HCT116 (cell line): ENCODE results near the gene GABARAP. TPM values are rescaled to one million over a fixed set of nuclear protein-coding genes. Genes with fewer than 3 reads are reported as not detected.

Experiments
- ATAC-seq: fragments of 200-7000 bp; cut with Tn5 transposase; 2 replicates; pipeline ENCODE4 v1.9.1; 2020; ENCODE audit warnings: mild to moderate bottlenecking, moderate library complexity
- BruUV-seq: library from RNA; stranded (reverse); fragments of 400-500 nt; replicated peaks from 2 replicates; lab custom pipeline; 2021; lab: Mats Ljungman, UMichigan
- CTCF ChIA-PET: fragments of 300-600 bp; sonication (Branson Sonifier 250); formaldehyde crosslinking; loops from one replicate; lab custom pipeline; 2021; ENCODE audit warnings: antibody characterized with exemption; lab: Charles Lee
- POLR2A ChIA-PET: fragments of 300-600, 350-600 bp; sonication (Branson Sonifier 250); formaldehyde crosslinking; loops from one replicate; lab custom pipeline; 2021; ENCODE audit warnings: antibody characterized with exemption; lab: Charles Lee
- RAD21 ChIA-PET, 2 experiments: fragments of 300-600 bp; sonication (Branson Sonifier 250); formaldehyde crosslinking; loops; one replicate each; lab custom pipeline; 2023; ENCODE audit warnings: low total read pairs in 2 of 2; ENCODE audit not compliant: uncharacterized antibody in 2 of 2, unreplicated experiment in 2 of 2, low non-redundant PET in 1 of 2; lab: Charles Lee
- DNase-seq: peaks from one replicate; pipeline ENCODE4 v3.0.0-alpha.2; 2010; ENCODE audit warnings: low read depth, low spot score
- H2AFZ ChIP-seq: fragments of 200-600 bp; shearing (Covaris generic), sonication (generic); 2 replicates; pipeline ENCODE4 v1.6.1; 2017; ENCODE audit warnings: low read depth, mixed run types, mixed read lengths, antibody characterized with exemption, low read length; ENCODE audit not compliant: poor library complexity, severe bottlenecking
- H3K27ac ChIP-seq: 2 replicates; pipeline ENCODE4 v1.5.1; 2012; ENCODE audit warnings: low read depth, low read length
- H3K27me3 ChIP-seq: fragments of 200-600 bp; sonication (generic); 2 replicates; pipeline ENCODE4 v1.6.1; 2016; ENCODE audit warnings: mixed run types, low read length, mixed read lengths; ENCODE audit not compliant: insufficient read depth
- H3K36me3 ChIP-seq, 2 experiments: fragments of 200-500 bp in 1 of 2; fragments of 200-600 bp in 1 of 2; sonication (Bioruptor generic) in 1 of 2; sonication (generic) in 1 of 2; 2 replicates each; pipeline versions ENCODE4 v1.5.1 to v1.6.1; 2014 to 2016; ENCODE audit warnings: low read length in 2 of 2, inconsistent platforms in 1 of 2, mixed read lengths in 1 of 2, mixed run types in 1 of 2; ENCODE audit not compliant: insufficient read depth in 2 of 2, control insufficient read depth in 1 of 2
- H3K4me1 ChIP-seq, 2 experiments: fragments of 200-600 bp in 1 of 2; sonication (generic) in 1 of 2; 2 replicates each; pipeline versions ENCODE4 v1.5.1 to v1.6.1; 2012 to 2017; ENCODE audit warnings: low read length in 2 of 2, inconsistent platforms in 1 of 2, mild to moderate bottlenecking in 1 of 2, mixed read lengths in 1 of 2, mixed run types in 1 of 2, moderate library complexity in 1 of 2; ENCODE audit not compliant: insufficient read depth in 2 of 2, control insufficient read depth in 1 of 2
- H3K4me2 ChIP-seq: fragments of 200-600 bp; sonication (generic); 2 replicates; pipeline ENCODE4 v1.6.1; 2017; ENCODE audit warnings: mixed run types, low read length, mixed read lengths
- H3K4me3 ChIP-seq, 2 experiments: fragments of 200-600 bp in 1 of 2; sonication (generic) in 1 of 2; replicated peaks in 1 of 2; 2 replicates each; pipeline ENCODE4 v1.5.1; 2011 to 2016; ENCODE audit warnings: low read length in 2 of 2, control low read depth in 1 of 2, low read depth in 1 of 2, mild to moderate bottlenecking in 1 of 2, mixed read lengths in 1 of 2, mixed run types in 1 of 2
- H3K79me2 ChIP-seq: fragments of 200-600 bp; sonication (generic); 2 replicates; pipeline ENCODE4 v1.6.1; 2017; ENCODE audit warnings: mild to moderate bottlenecking, mixed run types, low read length, moderate library complexity, mixed read lengths; ENCODE audit not compliant: insufficient read depth
- H3K9ac ChIP-seq: fragments of 200-600 bp; sonication (generic); 2 replicates; pipeline ENCODE4 v1.6.1; 2016; ENCODE audit warnings: low read length, mixed read lengths
- H3K9me2 ChIP-seq: fragments of 200-600 bp; sonication (generic), shearing (Covaris generic); 2 replicates; pipeline ENCODE4 v1.6.1; 2017; ENCODE audit warnings: mixed run types, mild to moderate bottlenecking, moderate library complexity; ENCODE audit not compliant: insufficient read depth
- H3K9me3 ChIP-seq, 2 experiments: fragments of 200-500 bp in 1 of 2; fragments of 200-600 bp in 1 of 2; sonication (Bioruptor generic) in 1 of 2; sonication (generic) in 1 of 2; 2 replicates each; pipeline ENCODE4 v1.6.1; 2014 to 2017; ENCODE audit warnings: low read length in 2 of 2, mixed read lengths in 2 of 2, inconsistent platforms in 1 of 2, low read depth in 1 of 2, mild to moderate bottlenecking in 1 of 2, mixed run types in 1 of 2, moderate library complexity in 1 of 2; ENCODE audit not compliant: control insufficient read depth in 1 of 2, insufficient read depth in 1 of 2
- H4K20me1 ChIP-seq: fragments of 200-600 bp; sonication (generic), shearing (Covaris generic); 2 replicates; pipeline ENCODE4 v1.6.1; 2017; ENCODE audit warnings: mixed run types, mild to moderate bottlenecking, moderate library complexity; ENCODE audit not compliant: insufficient read depth
- ATF3 ChIP-seq: IDR thresholded peaks from 2 replicates; pipeline ENCODE4 v1.6.1; 2012
- CTCF ChIP-seq, 3 experiments: fragments of 200-600 bp in 1 of 3; sonication (generic) in 1 of 3; IDR thresholded peaks in 2 of 3; conservative IDR thresholded peaks in 1 of 3; 2 replicates each; pipeline ENCODE4 v1.5.1; 2012 to 2017; ENCODE audit warnings: low read depth in 2 of 3, low read length in 2 of 3, antibody characterized with exemption in 1 of 3, borderline replicate concordance in 1 of 3, control low read depth in 1 of 3, mild to moderate bottlenecking in 1 of 3, mixed read lengths in 1 of 3, mixed run types in 1 of 3, moderate library complexity in 1 of 3; ENCODE audit not compliant: insufficient read depth in 1 of 3
- EGR1 ChIP-seq: IDR thresholded peaks from 2 replicates; pipeline ENCODE4 v1.6.1; 2012; ENCODE audit warnings: low read depth
- ELF1 ChIP-seq: IDR thresholded peaks from 2 replicates; pipeline ENCODE4 v1.6.1; 2012; ENCODE audit warnings: low read depth, borderline replicate concordance
- EZH2 ChIP-seq: fragments of 200-600 bp; sonication (generic); IDR thresholded peaks from 2 replicates; pipeline ENCODE4 v1.6.1; 2017; ENCODE audit warnings: antibody characterized with exemption, mixed run types
- EZH2phosphoT487 ChIP-seq: fragments of 200-600 bp; IDR thresholded peaks from 2 replicates; pipeline ENCODE4 v1.6.1; 2018; ENCODE audit warnings: antibody characterized with exemption, borderline replicate concordance
- FOSL1 ChIP-seq: IDR thresholded peaks from 2 replicates; pipeline ENCODE4 v1.6.1; 2012; ENCODE audit warnings: low read depth
- MAX ChIP-seq: IDR thresholded peaks from 2 replicates; pipeline ENCODE4 v1.6.1; 2012
- POLR2AphosphoS5 ChIP-seq: IDR thresholded peaks from 2 replicates; pipeline ENCODE4 v1.6.1; 2011; ENCODE audit warnings: mild to moderate bottlenecking, low read depth, low read length, moderate library complexity
- RAD21 ChIP-seq: IDR thresholded peaks from 2 replicates; pipeline ENCODE4 v1.6.1; 2012; ENCODE audit warnings: low read depth, mild to moderate bottlenecking
- SIN3A ChIP-seq: IDR thresholded peaks from 2 replicates; pipeline ENCODE4 v1.6.1; 2012; ENCODE audit warnings: low read depth
- SP1 ChIP-seq: IDR thresholded peaks from 2 replicates; pipeline ENCODE4 v1.6.1; 2012; ENCODE audit warnings: low read depth
- SRF ChIP-seq: IDR thresholded peaks from 2 replicates; pipeline ENCODE4 v1.6.1; 2012; ENCODE audit warnings: low read depth
- TCF7L2 ChIP-seq: IDR thresholded peaks from 2 replicates; pipeline ENCODE4 v1.7.0; 2011; ENCODE audit warnings: borderline replicate concordance, inconsistent platforms; ENCODE audit not compliant: insufficient read depth, insufficient read length; ENCODE audit errors: extremely low read depth
- YY1 ChIP-seq: IDR thresholded peaks from 2 replicates; pipeline ENCODE4 v1.6.1; 2011; ENCODE audit warnings: low read length, low read depth, moderate library complexity, mild to moderate bottlenecking; ENCODE audit not compliant: insufficient replicate concordance; ENCODE audit errors: extremely low read depth
- ZFX ChIP-seq: fragments of 450-650 bp; IDR thresholded peaks from 2 replicates; pipeline ENCODE4 v1.6.1; 2017
- ZNF274 ChIP-seq: fragments of 200-500 bp; sonication (Bioruptor generic); IDR thresholded peaks from 2 replicates; pipeline ENCODE4 v1.6.1; 2014; ENCODE audit warnings: mild to moderate bottlenecking, low read depth, low read length, inconsistent platforms
- intact Hi-C: fragments of 100-400 bp; cut with micrococcal nuclease; formaldehyde crosslinking; loops from 2 replicates; pipeline ENCODE4 v1.10.0; 2022
- total RNA-seq: library from RNA; stranded (reverse); gene quantifications from one replicate; pipeline ENCODE4 v1.2.1, GENCODE V29; 2021; ENCODE audit not compliant: unreplicated experiment

GABARAP gene
- total RNA-seq, 1 experiment from 2014 or later = 287 TPM

- Histone ChIP-seq H3K27ac (peak overlapping the region; percentile 92), H3K27me3 (no peaks in the 10 kb centered on the region), H3K4me1 (peaks cover 31 to 54% of the 10 kb centered on the region in 2 experiments), H2AFZ (no peak overlapping the region), H3K4me2 (peak overlapping the region; percentile 79), H3K9me3 (no peaks in the 10 kb centered on the region), H4K20me1 (no peaks in the 10 kb centered on the region)
- intact Hi-C loops = no loop called here
- BruUV-seq = no TSS peak
- ChIA-PET POLR2A (interaction anchor here (1.1 to 2.9 kb wide), 2 partner anchors 22 to 53 kb away, joined by 4 to 13 read pairs; partner anchors contain the start of genes ACADVL and DLG4), RAD21 (no interaction called here), CTCF (no interaction called here)
- TF ChIP-seq SIN3A (no peak), MAX (no peak), ZNF274 (no peak), EZH2 (no peak), CTCF (IDR thresholded peaks at IDR 0.05 in 2 of 3, conservative IDR thresholded peaks at IDR 0.05 in 1 of 3; ENCODE audit: borderline replicate concordance in 1 of 3, insufficient read depth in 1 of 3, low read depth in 2 of 3, low read length in 2 of 3) (no peak), YY1 (no peak), SRF (no peak), EZH2phosphoT487 (no peak), ATF3 (no peak), EGR1 (no peak), TCF7L2 (no peak), RAD21 (no peak), POLR2AphosphoS5 (no peak), ELF1 (no peak), SP1 (no peak), FOSL1 (no peak), ZFX (no peak)
- TF ChIP-seq, all 23 proteins: peak for 0
- H3K79me2 ChIP-seq = peaks cover 51% of the 10 kb centered on the region
- no peaks in the 10 kb centered on the region for H3K9me2 ChIP-seq
- peak overlapping the region; percentile 41 for H3K9ac ChIP-seq
- H3K36me3 ChIP-seq = peaks cover 21 to 39% of the 10 kb centered on the region in 2 experiments
- ATAC-seq (no peak), DNase-seq (no peak)
- peak overlapping the region in 1 of 2 experiments; percentile 40; a peak in 2 of 4 replicates for H3K4me3 ChIP-seq
Measured at GRCh38 chr17:7240375-7240774, 1.9 kb downstream of the GABARAP start.
